B cell (primary cell): ENCODE results near the gene AGBL4.

Experiments used
- CTCF ChIP-seq: fragments of 200-600 bp; IDR thresholded peaks from one replicate; pipeline ENCODE4 v1.8.0; 2022; ENCODE audit warnings: antibody characterized with exemption, mild to moderate bottlenecking
- EZH2 ChIP-seq: IDR thresholded peaks from 2 replicates; pipeline ENCODE4 v1.6.1; 2012; ENCODE audit warnings: borderline replicate concordance, low read depth, mild to moderate bottlenecking, moderate library complexity, low read length; ENCODE audit not compliant: insufficient read depth, poor library complexity, severe bottlenecking

GRCh38 chr1:49234988-49235387 lies 788.8 kb downstream of the AGBL4 start:
- TF ChIP-seq CTCF (no peak), EZH2 (no peak)
